ENCODE measurements around the gene NPB. TPM values are rescaled to one million over a fixed set of nuclear protein-coding genes. Genes with fewer than 3 reads are reported as not detected.

Gene NPB
- total RNA-seq, 1 donor from 2014 or later: 1.2 TPM

GRCh38 chr17:81898029-81898866 is 3.8 kb upstream of the NPB start:
- DNase-seq (ENCODE audit: low spot score in 2 of 2): no peak
- FAIRE-seq: no peak

GRCh38 chr17:81898885-81899284 is 3.2 kb upstream of the NPB start:
- FAIRE-seq (no peak), DNase-seq (ENCODE audit: low spot score in 2 of 2) (no peak)

- no peak for DNase-seq (ENCODE audit: low spot score in 2 of 2)
- FAIRE-seq: no peak
Measured at GRCh38 chr17:81899514-81900166, 2.4 kb upstream of the NPB start.

- no peak for DNase-seq (ENCODE audit: low spot score in 2 of 2)
- no peak for FAIRE-seq
Measured at GRCh38 chr17:81900181-81900820, 1.7 kb upstream of the NPB start.

GRCh38 chr17:81901167-81902022 is 643 bp upstream of the NPB start:
- DNase-seq (ENCODE audit: low spot score in 2 of 2) (no peak), FAIRE-seq (no peak)

GRCh38 chr17:81902653-81903414 is 796 bp downstream of the NPB start:
- FAIRE-seq (no peak), DNase-seq (ENCODE audit: low spot score in 2 of 2) (no peak)

- DNase-seq (ENCODE audit: low spot score in 2 of 2) (no peak), FAIRE-seq (no peak)
Measured at GRCh38 chr17:81903415-81903831, 1.4 kb downstream of the NPB start.

- FAIRE-seq (no peak), DNase-seq (ENCODE audit: low spot score in 2 of 2) (no peak)
Measured at GRCh38 chr17:81903896-81904599, 2.0 kb downstream of the NPB start.

GRCh38 chr17:81904600-81905423 is 2.8 kb downstream of the NPB start:
- DNase-seq (ENCODE audit: low spot score in 2 of 2) (no peak), FAIRE-seq (no peak)

- DNase-seq (ENCODE audit: low spot score in 2 of 2) (no peak), FAIRE-seq (no peak)
Measured at GRCh38 chr17:81905424-81905875, 3.4 kb downstream of the NPB start.

GRCh38 chr17:81905993-81906392 is 4.0 kb downstream of the NPB start:
- no peak for DNase-seq (ENCODE audit: low spot score in 2 of 2)
- no peak for FAIRE-seq

GRCh38 chr17:81906476-81907218 is 4.6 kb downstream of the NPB start:
- FAIRE-seq: no peak
- no peak for DNase-seq (ENCODE audit: low spot score in 2 of 2)

- DNase-seq (ENCODE audit: low spot score in 2 of 2) (no peak), FAIRE-seq (no peak)
Measured at GRCh38 chr17:81907219-81908145, 5.4 kb downstream of the NPB start.

- FAIRE-seq: no peak
- no peak for DNase-seq (ENCODE audit: low spot score in 2 of 2)
Measured at GRCh38 chr17:81908793-81909192, 6.8 kb downstream of the NPB start.

- FAIRE-seq: no peak
- DNase-seq (ENCODE audit: low spot score in 2 of 2): no peak
Measured at GRCh38 chr17:81909231-81909630, 7.2 kb downstream of the NPB start.
